KMS-11 (cell line): ENCODE measurements around the gene SLC7A7.
"Not testable (repeated sequence)": the region's sequence is repeated elsewhere in the genome, so short reads cannot be mapped to it uniquely, and the experiment has no call there.

Experiments
- H2AFZ ChIP-seq: fragments of 200-600 bp; sonication (generic); 2 replicates; pipeline ENCODE4 v1.6.1; 2016; ENCODE audit warnings: antibody characterized with exemption, mixed run types, low read depth
- H3K27ac ChIP-seq: fragments of 200-600 bp; sonication (generic); 2 replicates; pipeline ENCODE4 v1.6.1; 2016; ENCODE audit warnings: mild to moderate bottlenecking, mixed run types
- H3K27me3 ChIP-seq: fragments of 200-600 bp; sonication (generic); 2 replicates; pipeline ENCODE4 v1.6.1; 2017; ENCODE audit warnings: mild to moderate bottlenecking, low read depth, mixed run types, moderate library complexity; ENCODE audit not compliant: insufficient read depth
- H3K36me3 ChIP-seq: fragments of 200-600 bp; sonication (generic); 2 replicates; pipeline ENCODE4 v1.6.1; 2017; ENCODE audit warnings: mild to moderate bottlenecking, mixed run types; ENCODE audit not compliant: insufficient read depth
- H3K4me1 ChIP-seq: fragments of 200-600 bp; sonication (generic); 2 replicates; pipeline ENCODE4 v1.6.1; 2016; ENCODE audit warnings: mild to moderate bottlenecking, low read depth, mixed run types; ENCODE audit not compliant: poor library complexity, severe bottlenecking
- H3K4me2 ChIP-seq: fragments of 200-600 bp; sonication (generic); 2 replicates; pipeline ENCODE4 v1.7.0; 2016; ENCODE audit warnings: mild to moderate bottlenecking, mixed run types
- H3K4me3 ChIP-seq: fragments of 200-600 bp; sonication (generic); IDR thresholded peaks from 2 replicates; pipeline ENCODE4 v1.6.1; 2017; ENCODE audit warnings: low read depth, low read length, mixed read lengths; ENCODE audit not compliant: insufficient read depth
- H3K79me2 ChIP-seq: fragments of 200-600 bp; sonication (generic); 2 replicates; pipeline ENCODE4 v1.6.1; 2016; ENCODE audit warnings: low read depth, mixed run types; ENCODE audit not compliant: insufficient read depth
- H3K9ac ChIP-seq: fragments of 200-600 bp; sonication (generic); 2 replicates; pipeline ENCODE4 v1.6.1; 2016; ENCODE audit warnings: mild to moderate bottlenecking, mixed run types
- H4K20me1 ChIP-seq: fragments of 200-600 bp; sonication (generic); 2 replicates; pipeline ENCODE4 v1.6.1; 2016; ENCODE audit warnings: mild to moderate bottlenecking, mixed run types; ENCODE audit not compliant: insufficient read depth
- TF ChIP-seq, protein P1 (sequence below): fragments of 200-600 bp; sonication (generic); conservative IDR thresholded peaks from 2 replicates; pipeline ENCODE4 v1.6.1; 2017; ENCODE audit warnings: low read depth, mild to moderate bottlenecking, antibody characterized with exemption, low read length, moderate library complexity, mixed read lengths

The SLC7A7 gene

DNA sequence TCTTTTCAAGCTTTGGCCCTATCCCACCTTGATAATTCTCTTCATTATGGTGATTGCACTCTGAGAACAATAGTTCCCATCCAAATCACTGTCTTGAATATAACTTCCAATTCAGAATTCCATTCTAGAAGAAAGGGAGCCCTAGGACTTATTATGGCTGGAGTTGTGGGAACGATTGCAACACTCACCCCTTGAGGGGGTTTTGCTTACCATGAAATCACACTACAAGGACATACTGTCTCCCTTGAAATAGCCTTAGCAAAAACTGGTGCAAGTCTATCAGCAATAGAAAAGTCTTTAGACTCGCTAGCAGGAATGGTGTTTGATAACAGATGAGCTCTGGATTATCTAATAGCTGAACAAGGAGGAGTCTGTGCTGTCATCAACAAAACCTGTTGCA is 80.1 kb downstream of the SLC7A7 start:
- Histone ChIP-seq H3K27me3 (no peaks in the 10 kb centered on the region), H3K4me1 (peaks cover 15% of the 10 kb centered on the region), H3K79me2 (no peaks in the 10 kb centered on the region), H3K4me3 (no peak overlapping the region), H2AFZ (no peak overlapping the region), H3K9ac (no peak overlapping the region), H4K20me1 (no peaks in the 10 kb centered on the region), H3K27ac (no peak overlapping the region), H3K36me3 (no peaks in the 10 kb centered on the region), H3K4me2 (no peak overlapping the region)
- TF ChIP-seq, protein P1, sequence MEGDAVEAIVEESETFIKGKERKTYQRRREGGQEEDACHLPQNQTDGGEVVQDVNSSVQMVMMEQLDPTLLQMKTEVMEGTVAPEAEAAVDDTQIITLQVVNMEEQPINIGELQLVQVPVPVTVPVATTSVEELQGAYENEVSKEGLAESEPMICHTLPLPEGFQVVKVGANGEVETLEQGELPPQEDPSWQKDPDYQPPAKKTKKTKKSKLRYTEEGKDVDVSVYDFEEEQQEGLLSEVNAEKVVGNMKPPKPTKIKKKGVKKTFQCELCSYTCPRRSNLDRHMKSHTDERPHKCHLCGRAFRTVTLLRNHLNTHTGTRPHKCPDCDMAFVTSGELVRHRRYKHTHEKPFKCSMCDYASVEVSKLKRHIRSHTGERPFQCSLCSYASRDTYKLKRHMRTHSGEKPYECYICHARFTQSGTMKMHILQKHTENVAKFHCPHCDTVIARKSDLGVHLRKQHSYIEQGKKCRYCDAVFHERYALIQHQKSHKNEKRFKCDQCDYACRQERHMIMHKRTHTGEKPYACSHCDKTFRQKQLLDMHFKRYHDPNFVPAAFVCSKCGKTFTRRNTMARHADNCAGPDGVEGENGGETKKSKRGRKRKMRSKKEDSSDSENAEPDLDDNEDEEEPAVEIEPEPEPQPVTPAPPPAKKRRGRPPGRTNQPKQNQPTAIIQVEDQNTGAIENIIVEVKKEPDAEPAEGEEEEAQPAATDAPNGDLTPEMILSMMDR, result no peak

DNA sequence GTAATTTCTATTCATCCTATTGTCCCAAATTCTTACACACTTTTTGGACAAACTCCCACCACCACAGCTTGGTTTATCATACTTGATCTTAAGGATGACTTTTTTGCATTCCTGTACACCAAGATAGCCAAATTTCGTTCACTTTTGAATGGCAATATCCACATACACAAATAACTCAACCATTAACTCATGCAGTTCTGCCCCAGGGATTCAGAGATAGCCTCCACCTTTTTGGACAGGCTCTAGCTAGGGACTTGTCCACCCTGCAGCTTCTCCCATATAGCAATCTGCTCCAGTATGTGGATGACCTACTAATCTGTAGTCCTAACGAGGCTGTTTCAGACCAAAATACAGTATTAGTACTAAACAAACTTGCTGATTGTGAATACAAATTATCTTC is 81.4 kb downstream of the SLC7A7 start:
- Histone ChIP-seq H2AFZ (no peak overlapping the region), H3K36me3 (no peaks in the 10 kb centered on the region), H4K20me1 (no peaks in the 10 kb centered on the region), H3K79me2 (no peaks in the 10 kb centered on the region), H3K27ac (no peak overlapping the region), H3K9ac (no peak overlapping the region), H3K27me3 (no peaks in the 10 kb centered on the region), H3K4me3 (no peak overlapping the region), H3K4me1 (peaks cover 15% of the 10 kb centered on the region), H3K4me2 (no peak overlapping the region)
- TF ChIP-seq, protein P1, result no peak

DNA sequence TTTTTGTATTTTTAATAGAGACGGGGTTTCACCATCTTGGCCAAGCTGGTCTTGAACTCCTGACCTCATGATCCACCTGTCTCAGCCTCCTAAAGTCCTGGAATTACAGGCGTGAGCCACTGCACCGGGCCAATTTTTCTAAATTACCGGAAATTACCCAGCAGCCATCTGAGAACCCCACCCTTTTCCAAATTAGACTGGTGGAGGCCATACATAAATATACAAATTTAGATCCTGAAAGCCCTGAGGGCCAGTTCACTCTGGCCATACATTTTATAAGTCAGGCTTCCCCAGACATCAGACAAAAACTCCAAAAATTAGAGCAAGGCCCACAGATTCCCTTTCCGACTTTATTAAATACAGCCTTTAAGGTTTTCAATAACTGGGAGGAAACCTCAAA is 83.2 kb downstream of the SLC7A7 start:
- H3K9ac ChIP-seq, H3K4me3 ChIP-seq, H4K20me1 ChIP-seq, H3K4me1 ChIP-seq, H3K27me3 ChIP-seq, H3K27ac ChIP-seq, H3K79me2 ChIP-seq, H2AFZ ChIP-seq, H3K36me3 ChIP-seq, H3K4me2 ChIP-seq: not testable (repeated sequence)

DNA sequence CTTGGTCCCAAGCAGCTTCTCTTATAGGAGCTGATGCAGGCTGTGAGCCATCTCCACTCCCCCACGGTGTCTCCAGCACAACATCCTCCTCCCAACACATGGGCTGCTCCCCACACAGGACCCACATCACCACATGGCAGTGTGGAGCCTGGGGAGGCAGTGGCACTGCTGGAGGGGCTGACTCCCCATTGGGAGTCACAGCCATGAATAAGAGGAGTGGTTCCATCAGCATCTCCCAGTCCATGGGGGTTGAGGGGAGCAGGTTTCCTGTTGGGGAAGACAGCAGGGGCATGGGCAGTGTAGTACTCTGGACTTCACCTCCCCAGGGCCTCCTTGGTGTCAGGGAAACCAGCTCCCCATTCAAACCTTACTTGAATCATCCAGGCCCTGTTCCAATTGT is 89.2 kb downstream of the SLC7A7 start:
- H3K79me2 ChIP-seq, result no peaks in the 10 kb centered on the region
- no peak overlapping the region for H3K4me3 ChIP-seq
- no peak overlapping the region for H2AFZ ChIP-seq
- H3K36me3 ChIP-seq, result no peaks in the 10 kb centered on the region
- no peaks in the 10 kb centered on the region for H3K4me1 ChIP-seq
- TF ChIP-seq, protein P1, result no peak
- no peaks in the 10 kb centered on the region for H4K20me1 ChIP-seq
- H3K27me3 ChIP-seq, result no peaks in the 10 kb centered on the region
- no peak overlapping the region for H3K27ac ChIP-seq
- H3K4me2 ChIP-seq, result no peak overlapping the region
- no peak overlapping the region for H3K9ac ChIP-seq

DNA sequence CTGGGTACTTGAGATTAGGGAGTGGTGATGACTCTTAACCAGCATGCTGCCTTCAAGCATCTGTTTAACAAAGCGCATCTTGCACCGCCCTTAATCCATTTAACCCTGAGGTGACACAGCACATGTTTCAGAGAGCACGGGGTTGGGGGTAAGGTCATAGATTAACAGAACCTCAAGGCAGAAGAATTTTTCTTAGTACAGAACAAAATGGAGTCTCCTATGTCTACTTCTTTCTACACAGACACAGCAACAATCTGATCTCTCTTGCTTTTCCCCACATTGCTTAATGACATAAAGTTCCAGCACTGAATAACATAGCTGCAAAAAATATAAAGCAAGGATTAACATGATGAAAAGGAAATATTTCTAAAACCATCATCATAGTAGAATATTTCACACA is 89.9 kb downstream of the SLC7A7 start:
- H3K9ac ChIP-seq, H3K27ac ChIP-seq, H2AFZ ChIP-seq, H3K27me3 ChIP-seq, H3K36me3 ChIP-seq, H3K4me2 ChIP-seq, H3K4me3 ChIP-seq, H3K79me2 ChIP-seq, H3K4me1 ChIP-seq, H4K20me1 ChIP-seq: not testable (repeated sequence)

DNA sequence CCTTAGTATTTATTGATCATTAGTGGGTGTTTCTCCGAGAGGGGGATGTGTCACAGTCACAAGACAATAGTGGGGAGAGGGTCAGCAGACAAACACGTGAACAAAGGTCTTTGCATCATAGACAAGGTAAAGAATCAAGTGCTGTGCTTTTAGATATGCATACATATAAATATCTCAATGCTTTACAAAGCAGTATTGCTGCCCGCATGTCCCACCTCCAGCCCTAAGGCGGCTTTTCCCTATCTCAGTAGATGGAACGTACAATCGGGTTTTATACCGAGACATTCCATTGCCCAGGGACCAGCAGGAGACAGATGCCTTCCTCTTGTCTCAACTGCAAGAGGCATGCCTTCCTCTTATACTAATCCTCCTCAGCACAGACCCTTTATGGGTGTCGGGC is 90.4 kb downstream of the SLC7A7 start:
- not testable (repeated sequence) for H3K27ac ChIP-seq, H3K9ac ChIP-seq, H3K4me2 ChIP-seq, H3K4me1 ChIP-seq, H3K79me2 ChIP-seq, H3K27me3 ChIP-seq, H3K36me3 ChIP-seq, H4K20me1 ChIP-seq, H2AFZ ChIP-seq, H3K4me3 ChIP-seq
